ENCODE results near the gene TRRAP.

TRRAP gene

GRCh38 chr7:98837630-98837972 lies 40.7 kb upstream of the TRRAP start:
- DNase-seq (ENCODE audit: low read depth in 1 of 2, low spot score in 1 of 2) = no peak
- no peak overlapping the region for H3K4me3 ChIP-seq (replicated peaks; ENCODE audit: insufficient read depth, low read length)
- no peak for TF ChIP-seq CTCF (IDR thresholded peaks at IDR 0.05; ENCODE audit: insufficient read depth, low read length)
- no peak for TF ChIP-seq SPI1 (IDR thresholded peaks at IDR 0.05; ENCODE audit: borderline replicate concordance, low read depth)
- no peak for TF ChIP-seq POLR2AphosphoS5 (IDR thresholded peaks at IDR 0.05; ENCODE audit: low read depth)
- TF ChIP-seq REST (IDR thresholded peaks at IDR 0.05; ENCODE audit: insufficient replicate concordance, low read depth) = no peak
- no peak for TF ChIP-seq GABPA (IDR thresholded peaks at IDR 0.05; ENCODE audit: low read depth)
- H3K27ac ChIP-seq (replicated peaks) = no peak overlapping the region
- H3K27me3 ChIP-seq (ENCODE audit: insufficient read depth, poor library complexity, severe bottlenecking) = no peaks in the 10 kb centered on the region

- Histone ChIP-seq H3K27ac (replicated peaks) (no peak overlapping the region), H3K4me3 (replicated peaks; ENCODE audit: insufficient read depth, low read length) (no peak overlapping the region), H3K27me3 (ENCODE audit: insufficient read depth, poor library complexity, severe bottlenecking) (no peaks in the 10 kb centered on the region)
- no peak for DNase-seq (ENCODE audit: low read depth in 1 of 2, low spot score in 1 of 2)
- no peak for TF ChIP-seq REST (IDR thresholded peaks at IDR 0.05; ENCODE audit: insufficient replicate concordance, low read depth)
- TF ChIP-seq GABPA (IDR thresholded peaks at IDR 0.05; ENCODE audit: low read depth) = no peak
- no peak for TF ChIP-seq CTCF (IDR thresholded peaks at IDR 0.05; ENCODE audit: insufficient read depth, low read length)
- TF ChIP-seq POLR2AphosphoS5 (IDR thresholded peaks at IDR 0.05; ENCODE audit: low read depth) = no peak
- no peak for TF ChIP-seq SPI1 (IDR thresholded peaks at IDR 0.05; ENCODE audit: borderline replicate concordance, low read depth)
These were observed 38.2 kb upstream of the TRRAP start for GRCh38 chr7:98840096-98840495.

GRCh38 chr7:98840722-98841121 lies 37.6 kb upstream of the TRRAP start:
- TF ChIP-seq CTCF (IDR thresholded peaks at IDR 0.05; ENCODE audit: insufficient read depth, low read length) (no peak), REST (IDR thresholded peaks at IDR 0.05; ENCODE audit: insufficient replicate concordance, low read depth) (no peak), POLR2AphosphoS5 (IDR thresholded peaks at IDR 0.05; ENCODE audit: low read depth) (no peak), SPI1 (IDR thresholded peaks at IDR 0.05; ENCODE audit: borderline replicate concordance, low read depth) (no peak), GABPA (IDR thresholded peaks at IDR 0.05; ENCODE audit: low read depth) (no peak)
- H3K27ac ChIP-seq (replicated peaks) = no peak overlapping the region
- no peak for DNase-seq (ENCODE audit: low read depth in 1 of 2, low spot score in 1 of 2)
- no peaks in the 10 kb centered on the region for H3K27me3 ChIP-seq (ENCODE audit: insufficient read depth, poor library complexity, severe bottlenecking)
- H3K4me3 ChIP-seq (replicated peaks; ENCODE audit: insufficient read depth, low read length) = no peak overlapping the region
